K562 (cell line): Measurements from ENCODE around the gene CNMD. TPM values are rescaled to one million over a fixed set of nuclear protein-coding genes. Genes with fewer than 3 reads are reported as not detected.

Experiments used
- ATAC-seq: fragments of 200-7000 bp; cut with Tn5 transposase; 3 replicates; pipeline ENCODE4 v1.9.1; 2020; ENCODE audit warnings: moderate library complexity
- BruUV-seq: library from RNA; stranded (reverse); fragments of 400-500 nt; replicated peaks from 2 replicates; lab custom pipeline; 2021; lab: Mats Ljungman, UMichigan
- CTCF ChIA-PET: fragments of 300-600 bp; formaldehyde crosslinking; extraction: SDS; loops from one replicate; lab custom pipeline; 2021; ENCODE audit warnings: low intra/inter-chr PET ratio; lab: Yijun Ruan, JAX
- POLR2A ChIA-PET: fragments of 300-600, 350-650 bp; sonication (Branson Sonifier 250); formaldehyde crosslinking; extraction: SDS; loops from one replicate; lab custom pipeline; 2021; ENCODE audit warnings: antibody characterized with exemption, inconsistent platforms; lab: Yijun Ruan, JAX
- DNase-seq, 4 experiments: peaks; one replicate each; pipeline versions ENCODE4 v3.0.0 to v3.0.0-alpha.2; 2011 to 2018; ENCODE audit warnings: low spot score in 3 of 4, mixed read lengths in 3 of 4; ENCODE audit errors: extremely low read depth in 1 of 4
- FAIRE-seq: peaks from 2 replicates; lab custom pipeline; 2011; peaks lifted over from hg19 to GRCh38; lab: Jason Lieb, UNC
- H2AFZ ChIP-seq: 2 replicates; pipeline ENCODE4 v1.6.0; 2011; ENCODE audit warnings: low read depth, low read length, control low read depth, inconsistent platforms
- H3K27ac ChIP-seq: fragments of 200-600 bp; 3 replicates; pipeline ENCODE4 v1.8.0; 2011; ENCODE audit warnings: low read depth, mild to moderate bottlenecking, control low read depth, inconsistent platforms, low read length, moderate library complexity, mixed read lengths; ENCODE audit errors: extremely low read depth
- H3K27me3 ChIP-seq, 2 experiments: fragments of 300-600 bp in 1 of 2; 2 replicates in 1 of 2; 3 replicates in 1 of 2; pipeline versions ENCODE4 v1.6.0 to v1.8.0; 2011; ENCODE audit warnings: inconsistent platforms in 2 of 2, low read length in 2 of 2, mild to moderate bottlenecking in 1 of 2, mixed read lengths in 1 of 2, moderate library complexity in 1 of 2; ENCODE audit not compliant: control insufficient read depth in 2 of 2, insufficient read depth in 2 of 2
- H3K36me3 ChIP-seq: fragments of 300-600 bp; 3 replicates; pipeline ENCODE4 v1.8.0; 2011; ENCODE audit warnings: mild to moderate bottlenecking, low read length, inconsistent platforms; ENCODE audit not compliant: control insufficient read depth, insufficient read depth
- H3K4me1 ChIP-seq, 2 experiments: fragments of 200-600 bp in 1 of 2; replicated peaks in 1 of 2; 2 replicates in 1 of 2; 3 replicates in 1 of 2; pipeline versions ENCODE4 v1.5.1 to v1.8.0; 2011; ENCODE audit warnings: inconsistent platforms in 2 of 2, low read length in 2 of 2, mild to moderate bottlenecking in 1 of 2, mixed read lengths in 1 of 2, moderate library complexity in 1 of 2; ENCODE audit not compliant: control insufficient read depth in 2 of 2, insufficient read depth in 2 of 2
- H3K4me2 ChIP-seq: 2 replicates; pipeline ENCODE4 v1.6.1; 2011; ENCODE audit warnings: low read length, control low read depth, inconsistent platforms, mixed read lengths; ENCODE audit not compliant: insufficient read depth
- H3K4me3 ChIP-seq: fragments of 200-600 bp; sonication (generic), shearing (Covaris generic); 2 replicates; pipeline ENCODE4 v1.5.1; 2016; ENCODE audit warnings: control low read depth, inconsistent platforms
- H3K79me2 ChIP-seq: fragments of 200-600 bp; 3 replicates; pipeline ENCODE4 v1.8.0; 2011; ENCODE audit warnings: low read length, inconsistent platforms; ENCODE audit not compliant: control insufficient read depth, insufficient read depth
- H3K9ac ChIP-seq, 2 experiments: 2 replicates each; pipeline versions ENCODE4 v1.6.0 to v1.6.1; 2011; ENCODE audit warnings: low read depth in 2 of 2, low read length in 2 of 2, control low read depth in 1 of 2, inconsistent platforms in 1 of 2, mild to moderate bottlenecking in 1 of 2, mixed read lengths in 1 of 2; ENCODE audit not compliant: insufficient read depth in 1 of 2
- H3K9me1 ChIP-seq: one replicate; pipeline ENCODE4 v1.6.0; 2011; ENCODE audit warnings: inconsistent platforms, mild to moderate bottlenecking, low read length, moderate library complexity; ENCODE audit not compliant: control insufficient read depth, insufficient read depth
- H3K9me3 ChIP-seq: replicated peaks from 2 replicates; pipeline ENCODE4 v1.5.1; 2011; ENCODE audit warnings: low read depth, low read length, inconsistent platforms; ENCODE audit not compliant: control insufficient read depth, insufficient read depth
- H4K20me1 ChIP-seq: replicated peaks from 2 replicates; pipeline ENCODE4 v1.6.1; 2011; ENCODE audit warnings: low read length, inconsistent platforms, mixed read lengths; ENCODE audit not compliant: control insufficient read depth, insufficient read depth
- ARID1B ChIP-seq: fragments of 450-650 bp; IDR thresholded peaks from 2 replicates; pipeline ENCODE4 v1.6.1; 2016; ENCODE audit warnings: antibody characterized with exemption, mild to moderate bottlenecking, inconsistent platforms
- KLF1 ChIP-seq: fragments of 450-650 bp; IDR thresholded peaks from 2 replicates; pipeline ENCODE4 v1.6.1; 2016; ENCODE audit warnings: missing genetic modification characterization, missing compliant biosample characterization
- POLR2AphosphoS5 ChIP-seq: IDR thresholded peaks from 2 replicates; pipeline ENCODE4 v1.6.1; 2011; ENCODE audit warnings: mild to moderate bottlenecking, low read depth, low read length, moderate library complexity; ENCODE audit not compliant: control insufficient read depth, insufficient read depth
- RB1 ChIP-seq: fragments of 450-650 bp; IDR thresholded peaks from 2 replicates; pipeline ENCODE4 v1.6.1; 2017; ENCODE audit warnings: low read depth, mild to moderate bottlenecking
- RFX5 ChIP-seq: IDR thresholded peaks from 2 replicates; pipeline ENCODE4 v1.6.1; 2011; ENCODE audit warnings: low read depth, mild to moderate bottlenecking, improper control_type of control experiment, low read length
- RHOXF2B ChIP-seq: fragments of 250-450 bp; sonication (Bioruptor Pico); conservative IDR thresholded peaks from 2 replicates; pipeline ENCODE4 v1.5.1; 2021
- SRSF9 ChIP-seq: fragments of 200-400 bp; formaldehyde crosslinking; IDR thresholded peaks from 2 replicates; pipeline ENCODE4 v1.6.1; 2017; ENCODE audit warnings: low read depth, low read length, borderline replicate concordance
- ZNF232 ChIP-seq: sonication (generic); formaldehyde crosslinking; IDR thresholded peaks from 2 replicates; pipeline ENCODE4 v1.8.0; 2022; ENCODE audit warnings: mild to moderate bottlenecking, missing genetic modification reagents
- ZNF316 ChIP-seq: fragments of 450-650 bp; IDR thresholded peaks from 2 replicates; pipeline ENCODE4 v1.6.1; 2016
- WGBS: fragments of 100-300 bp; shearing (Covaris generic); methylation state at CpG from one replicate; pipeline ENCODE4 v1.1.6; 2016; ENCODE audit warnings: low coverage, mixed read lengths; ENCODE audit not compliant: insufficient coverage; ENCODE audit errors: missing lambda C conversion rate; 5-methylcytosine and 5-hydroxymethylcytosine counted together
- in situ Hi-C: fragments of 300-500 bp; cut with MboI; formaldehyde crosslinking; loops from 4 replicates; pipeline ENCODE4 v1.15.0; 2018; ENCODE audit warnings: inconsistent platforms, mixed read lengths
- intact Hi-C: fragments of 100-400 bp; cut with micrococcal nuclease; formaldehyde crosslinking; loops from 2 replicates; pipeline ENCODE4 v1.14.2; 2022
- polyA plus RNA-seq, 8 experiments: library from polyadenylated mRNA; depleted of rRNA in 4 of 8; stranded (reverse) in 5 of 8; unstranded in 3 of 8; fragments of >200 nt; fragmentation: Nextera tagmentation in 2 of 8; fragmentation: Illumina TruSeq in 1 of 8; extraction: Ambion mirVana in 2 of 8; extraction: Trizol in 1 of 8; gene quantifications; 2 replicates each; pipeline versions ENCODE4 v1.2.1 to v1.2.3, GENCODE V29; 2011 to 2014; ENCODE audit warnings: inconsistent platforms in 1 of 8, missing spikeins in 1 of 8
- total RNA-seq, 7 experiments: library from RNA; depleted of rRNA in 6 of 7; stranded (reverse); fragments of >200 nt in 6 of 7; fragmentation: Illumina TruSeq in 2 of 7; extraction: Trizol in 2 of 7; gene quantifications; 2 replicates each; pipeline versions ENCODE4 v1.2.1 to v1.2.3, GENCODE V29; 2011 to 2021; ENCODE audit warnings: low replicate concordance in 1 of 7
- TF ChIP-seq, protein P1 (sequence below): fragments of 250-450 bp; sonication (Bioruptor Pico); IDR thresholded peaks from 2 replicates; pipeline ENCODE4 v1.8.0; 2021; ENCODE audit warnings: borderline replicate concordance, mild to moderate bottlenecking, moderate library complexity; ENCODE audit not compliant: poor library complexity, severe bottlenecking
- TF ChIP-seq, protein P2 (sequence below): sonication (generic); formaldehyde crosslinking; IDR thresholded peaks from 2 replicates; pipeline ENCODE4 v1.8.0; 2022; ENCODE audit warnings: mild to moderate bottlenecking, missing genetic modification reagents
- TF ChIP-seq, protein P3 (sequence below): IDR thresholded peaks from 3 replicates; pipeline ENCODE4 v1.6.1; 2011; ENCODE audit warnings: borderline replicate concordance, mild to moderate bottlenecking; ENCODE audit not compliant: insufficient read length, insufficient read depth
- TF ChIP-seq, protein P4 (sequence below): IDR thresholded peaks from 2 replicates; pipeline ENCODE4 v1.6.1; 2011; ENCODE audit warnings: borderline replicate concordance, low read depth, mild to moderate bottlenecking, moderate library complexity, low read length; ENCODE audit not compliant: insufficient read depth, poor library complexity, severe bottlenecking
- TF ChIP-seq, protein P5 (sequence below): fragments of 450-650 bp; formaldehyde crosslinking; conservative IDR thresholded peaks from 2 replicates; pipeline ENCODE4 v1.4.0; 2022; ENCODE audit warnings: mild to moderate bottlenecking, missing genetic modification characterization

The CNMD gene
- total and polyA plus RNA-seq, 9 of the 15 experiments (the other 6 are each of a cell fraction or from before 2014, with no cell fraction given): not detected

DNA sequence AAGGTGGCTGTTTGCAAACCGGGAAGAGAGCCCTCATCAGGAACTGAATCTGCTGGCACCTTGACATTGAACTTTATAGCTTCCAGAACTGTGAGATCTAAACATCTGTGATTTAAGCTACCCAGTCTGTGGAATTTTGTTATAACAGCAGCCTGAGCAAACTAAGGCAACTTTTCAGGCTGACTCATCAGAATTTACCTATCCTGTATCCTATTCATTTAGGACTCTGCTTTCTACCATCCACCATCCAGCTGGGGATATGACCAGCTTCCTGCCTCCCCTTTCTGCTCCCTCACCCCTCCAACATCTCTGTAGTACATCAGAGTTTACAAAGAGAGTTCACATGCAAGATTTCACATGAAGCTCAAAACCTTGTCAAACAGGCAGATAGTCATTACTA is 11.1 kb upstream of the CNMD start (continued):
- TF ChIP-seq, protein P1, sequence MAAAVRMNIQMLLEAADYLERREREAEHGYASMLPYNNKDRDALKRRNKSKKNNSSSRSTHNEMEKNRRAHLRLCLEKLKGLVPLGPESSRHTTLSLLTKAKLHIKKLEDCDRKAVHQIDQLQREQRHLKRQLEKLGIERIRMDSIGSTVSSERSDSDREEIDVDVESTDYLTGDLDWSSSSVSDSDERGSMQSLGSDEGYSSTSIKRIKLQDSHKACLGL (CRISPR knock-in tag): no peak
- TF ChIP-seq RFX5 (no peak), ZNF232 (no peak), RB1 (no peak), ZNF316 (peak; percentile 42)
- TF ChIP-seq, protein P2, sequence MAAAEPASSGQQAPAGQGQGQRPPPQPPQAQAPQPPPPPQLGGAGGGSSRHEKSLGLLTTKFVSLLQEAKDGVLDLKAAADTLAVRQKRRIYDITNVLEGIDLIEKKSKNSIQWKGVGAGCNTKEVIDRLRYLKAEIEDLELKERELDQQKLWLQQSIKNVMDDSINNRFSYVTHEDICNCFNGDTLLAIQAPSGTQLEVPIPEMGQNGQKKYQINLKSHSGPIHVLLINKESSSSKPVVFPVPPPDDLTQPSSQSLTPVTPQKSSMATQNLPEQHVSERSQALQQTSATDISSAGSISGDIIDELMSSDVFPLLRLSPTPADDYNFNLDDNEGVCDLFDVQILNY: no peak
- TF ChIP-seq, protein P3, sequence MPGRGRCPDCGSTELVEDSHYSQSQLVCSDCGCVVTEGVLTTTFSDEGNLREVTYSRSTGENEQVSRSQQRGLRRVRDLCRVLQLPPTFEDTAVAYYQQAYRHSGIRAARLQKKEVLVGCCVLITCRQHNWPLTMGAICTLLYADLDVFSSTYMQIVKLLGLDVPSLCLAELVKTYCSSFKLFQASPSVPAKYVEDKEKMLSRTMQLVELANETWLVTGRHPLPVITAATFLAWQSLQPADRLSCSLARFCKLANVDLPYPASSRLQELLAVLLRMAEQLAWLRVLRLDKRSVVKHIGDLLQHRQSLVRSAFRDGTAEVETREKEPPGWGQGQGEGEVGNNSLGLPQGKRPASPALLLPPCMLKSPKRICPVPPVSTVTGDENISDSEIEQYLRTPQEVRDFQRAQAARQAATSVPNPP: no peak

DNA sequence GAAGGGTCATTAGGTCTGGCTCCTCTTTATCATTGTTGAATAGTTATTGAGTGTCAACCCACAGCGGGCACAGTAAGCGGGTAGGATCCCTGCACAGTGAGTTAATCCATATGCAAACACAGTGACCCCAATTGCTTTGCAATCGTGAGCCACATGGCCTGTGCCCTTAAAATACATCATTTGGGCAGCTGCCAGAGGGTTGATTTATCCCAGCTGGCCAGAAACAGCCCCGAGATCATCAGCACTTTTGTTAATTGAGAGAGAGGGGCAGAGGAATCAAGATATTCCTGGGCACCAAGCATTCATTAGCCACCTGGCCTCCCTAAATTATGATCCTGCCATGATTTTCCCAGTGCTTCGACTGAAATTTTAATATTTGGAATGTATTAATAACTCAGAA is 9.8 kb upstream of the CNMD start:
- H2AFZ ChIP-seq: no peak overlapping the region
- no peak overlapping the region for H3K9ac ChIP-seq
- no peak overlapping the region for H3K4me3 ChIP-seq
- H3K27me3 ChIP-seq: peaks cover 4 to 5% of the 10 kb centered on the region in 2 experiments; a peak in 4 of 5 replicates
- no peaks in the 10 kb centered on the region for H3K4me1 ChIP-seq
- no peak for DNase-seq
- in situ Hi-C loops: no loop called here
- no peaks in the 10 kb centered on the region for H3K79me2 ChIP-seq
- ChIA-PET CTCF (no interaction called here), POLR2A (no interaction called here)
- BruUV-seq: no TSS peak
- no peak for ATAC-seq
- no peaks in the 10 kb centered on the region for H3K9me3 ChIP-seq
- intact Hi-C loops: no loop called here
- WGBS: 0% methylated on average over 4 of the region's 5 CpGs
- no peak for FAIRE-seq
- H3K9me1 ChIP-seq: no peaks in the 10 kb centered on the region
- no peak overlapping the region for H3K27ac ChIP-seq
- no peaks in the 10 kb centered on the region for H4K20me1 ChIP-seq
- H3K36me3 ChIP-seq: no peaks in the 10 kb centered on the region
- no peak overlapping the region for H3K4me2 ChIP-seq
- TF ChIP-seq SRSF9 (no peak), KLF1 (tag) (no peak), POLR2AphosphoS5 (no peak), RHOXF2B (CRISPR knock-in tag) (no peak), ARID1B (no peak)
- TF ChIP-seq, protein P4, sequence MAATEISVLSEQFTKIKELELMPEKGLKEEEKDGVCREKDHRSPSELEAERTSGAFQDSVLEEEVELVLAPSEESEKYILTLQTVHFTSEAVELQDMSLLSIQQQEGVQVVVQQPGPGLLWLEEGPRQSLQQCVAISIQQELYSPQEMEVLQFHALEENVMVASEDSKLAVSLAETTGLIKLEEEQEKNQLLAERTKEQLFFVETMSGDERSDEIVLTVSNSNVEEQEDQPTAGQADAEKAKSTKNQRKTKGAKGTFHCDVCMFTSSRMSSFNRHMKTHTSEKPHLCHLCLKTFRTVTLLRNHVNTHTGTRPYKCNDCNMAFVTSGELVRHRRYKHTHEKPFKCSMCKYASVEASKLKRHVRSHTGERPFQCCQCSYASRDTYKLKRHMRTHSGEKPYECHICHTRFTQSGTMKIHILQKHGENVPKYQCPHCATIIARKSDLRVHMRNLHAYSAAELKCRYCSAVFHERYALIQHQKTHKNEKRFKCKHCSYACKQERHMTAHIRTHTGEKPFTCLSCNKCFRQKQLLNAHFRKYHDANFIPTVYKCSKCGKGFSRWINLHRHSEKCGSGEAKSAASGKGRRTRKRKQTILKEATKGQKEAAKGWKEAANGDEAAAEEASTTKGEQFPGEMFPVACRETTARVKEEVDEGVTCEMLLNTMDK: no peak
- TF ChIP-seq, protein P5, sequence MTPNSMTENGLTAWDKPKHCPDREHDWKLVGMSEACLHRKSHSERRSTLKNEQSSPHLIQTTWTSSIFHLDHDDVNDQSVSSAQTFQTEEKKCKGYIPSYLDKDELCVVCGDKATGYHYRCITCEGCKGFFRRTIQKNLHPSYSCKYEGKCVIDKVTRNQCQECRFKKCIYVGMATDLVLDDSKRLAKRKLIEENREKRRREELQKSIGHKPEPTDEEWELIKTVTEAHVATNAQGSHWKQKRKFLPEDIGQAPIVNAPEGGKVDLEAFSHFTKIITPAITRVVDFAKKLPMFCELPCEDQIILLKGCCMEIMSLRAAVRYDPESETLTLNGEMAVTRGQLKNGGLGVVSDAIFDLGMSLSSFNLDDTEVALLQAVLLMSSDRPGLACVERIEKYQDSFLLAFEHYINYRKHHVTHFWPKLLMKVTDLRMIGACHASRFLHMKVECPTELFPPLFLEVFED (CRISPR knock-in tag): no peak
